SK-N-SH (cell line): Measurements from ENCODE around the gene KCND3.

Experiments used
- ELF1 ChIP-seq: IDR thresholded peaks from 2 replicates; pipeline ENCODE4 v1.4.0; 2012
- REST ChIP-seq: IDR thresholded peaks from 2 replicates; pipeline ENCODE4 v1.6.1; 2012; ENCODE audit warnings: mild to moderate bottlenecking, low read depth, low read length, moderate library complexity
- TAF1 ChIP-seq: IDR thresholded peaks from 2 replicates; pipeline ENCODE4 v1.6.1; 2012; ENCODE audit warnings: low read depth, mild to moderate bottlenecking, low read length, moderate library complexity, borderline replicate concordance
- TEAD4 ChIP-seq: IDR thresholded peaks from 2 replicates; pipeline ENCODE4 v1.4.0; 2012; ENCODE audit warnings: mild to moderate bottlenecking, borderline replicate concordance; ENCODE audit not compliant: insufficient read depth
- YY1 ChIP-seq: IDR thresholded peaks from 2 replicates; pipeline ENCODE4 v1.4.0; 2012; ENCODE audit warnings: low read depth, mild to moderate bottlenecking

DNA sequence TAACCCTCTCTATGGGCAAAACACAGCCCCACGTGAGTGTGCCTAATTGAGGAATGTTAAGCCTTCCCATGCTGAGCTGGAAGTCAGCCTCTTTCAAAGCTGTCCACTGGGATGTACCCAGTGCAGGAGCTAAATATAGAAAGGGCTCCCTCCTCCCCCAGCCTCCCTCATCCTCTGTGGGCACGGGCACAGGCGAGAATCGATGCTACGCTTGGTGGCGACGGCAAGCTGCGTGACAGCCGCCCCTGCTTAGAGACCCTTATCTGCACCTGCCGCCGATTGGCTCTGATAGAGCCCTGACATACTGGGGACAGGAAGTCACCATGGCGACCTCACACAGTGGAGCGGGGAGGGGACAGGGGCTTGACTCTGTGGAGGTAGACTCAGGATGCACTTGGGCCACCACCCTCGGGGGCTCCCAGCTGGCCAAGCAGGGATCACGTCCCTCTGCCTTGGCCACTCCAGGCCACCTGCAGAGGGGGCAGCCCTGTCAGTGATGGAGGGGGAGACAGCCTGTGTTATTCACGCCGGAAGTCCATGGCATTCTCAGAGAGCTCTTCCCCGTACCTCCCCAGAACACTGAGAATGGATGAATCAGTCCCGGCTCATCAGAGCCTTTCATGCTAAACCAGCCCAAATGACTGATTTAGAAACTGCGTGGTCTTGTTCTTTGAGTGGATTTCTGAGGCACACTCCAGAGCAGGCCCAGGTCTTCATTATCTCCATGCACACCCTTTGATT is 84.8 kb downstream of the KCND3 start:
- TF ChIP-seq REST (no peak), TAF1 (no peak), ELF1 (no peak), YY1 (no peak), TEAD4 (no peak)
